HG02588 (cell line): ENCODE data around the gene DPPA3.
"Not testable (repeated sequence)": the region's sequence is repeated elsewhere in the genome, so short reads cannot be mapped to it uniquely, and the experiment has no call there.

Experiments used
- ATAC-seq: cut with Tn5 transposase; IDR thresholded peaks from one replicate; pipeline ENCODE4 v1.9.1; 2021; ENCODE audit warnings: mild to moderate bottlenecking, moderate library complexity; ENCODE audit not compliant: unreplicated experiment

DPPA3 gene

GRCh38 chr12:7711133-7711532 is at the start of gene DPPA3:
Gene DPPA3, plus strand, starts transcription at chr12:7711433. Its CDS starts 138 bp downstream, at chr12:7711571.
- no peak for ATAC-seq

DNA sequence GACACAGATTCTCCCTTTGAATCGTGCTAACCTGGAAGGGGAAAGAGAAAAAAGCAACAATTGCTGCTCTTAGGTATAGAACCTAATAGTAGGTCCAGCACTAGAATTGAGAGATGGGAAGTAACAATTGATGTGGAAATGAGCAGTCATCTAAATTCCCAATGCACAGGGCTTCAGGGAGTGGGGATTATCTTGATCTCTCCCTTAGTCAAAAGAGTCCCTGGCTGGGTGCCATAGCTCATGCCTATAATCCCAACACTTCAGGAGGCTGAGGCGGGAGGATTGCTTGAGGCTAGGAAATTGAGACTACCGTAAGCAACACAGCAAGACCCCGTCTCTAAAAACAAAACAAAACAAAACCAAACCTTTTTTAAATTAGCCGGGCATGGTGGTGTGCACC is 49.5 kb upstream of the DPPA3 start:
- no peak for ATAC-seq

GRCh38 chr12:7666595-7666994 is 44.6 kb upstream of the DPPA3 start:
- no peak for ATAC-seq

DNA sequence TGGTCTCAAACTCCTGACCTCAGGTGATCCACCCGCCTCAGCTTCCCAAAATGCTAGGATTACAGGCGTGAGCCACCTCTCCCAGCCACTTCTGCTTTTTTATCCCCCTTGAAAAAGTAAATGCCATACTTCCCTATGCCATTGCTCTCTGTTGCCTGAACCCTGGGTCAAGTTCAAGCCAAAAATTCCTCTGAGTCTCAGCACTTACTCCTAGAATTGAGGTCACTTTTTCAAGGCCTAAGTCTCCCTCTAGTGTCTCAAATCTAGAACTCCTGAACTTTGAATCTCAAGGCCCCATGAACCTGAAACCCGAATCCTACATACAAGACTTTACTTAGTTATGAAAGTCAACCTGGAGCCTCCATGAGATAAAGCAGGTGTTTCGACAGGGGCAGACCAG is 44.1 kb upstream of the DPPA3 start:
- no peak for ATAC-seq

GRCh38 chr12:7668171-7668570 is 43.1 kb upstream of the DPPA3 start:
- no peak for ATAC-seq

GRCh38 chr12:7675455-7675854 is 35.8 kb upstream of the DPPA3 start:
- ATAC-seq: not testable (repeated sequence)

- not testable (repeated sequence) for ATAC-seq
Observed at GRCh38 chr12:7677432-7677888, 33.8 kb upstream of the DPPA3 start.

DNA sequence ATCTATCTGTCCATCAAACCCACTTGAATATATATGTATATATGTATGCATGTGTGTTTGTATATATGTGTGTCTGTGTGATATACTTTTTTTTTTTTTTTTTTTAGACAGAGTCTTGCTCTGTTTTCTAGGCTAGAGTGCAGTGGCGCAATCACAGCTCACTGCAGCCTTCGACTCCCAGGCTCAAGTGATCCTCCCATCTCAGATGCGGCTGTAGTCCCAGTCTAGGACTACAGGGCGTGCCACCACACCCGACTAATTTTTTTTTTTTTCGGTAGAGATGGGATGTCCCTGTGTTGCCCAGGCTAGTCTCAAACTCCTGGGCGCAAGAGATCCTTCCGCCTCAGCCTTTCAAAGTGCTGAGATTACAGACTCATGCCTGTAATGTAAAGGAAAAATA is 32.5 kb upstream of the DPPA3 start:
- ATAC-seq: no peak

DNA sequence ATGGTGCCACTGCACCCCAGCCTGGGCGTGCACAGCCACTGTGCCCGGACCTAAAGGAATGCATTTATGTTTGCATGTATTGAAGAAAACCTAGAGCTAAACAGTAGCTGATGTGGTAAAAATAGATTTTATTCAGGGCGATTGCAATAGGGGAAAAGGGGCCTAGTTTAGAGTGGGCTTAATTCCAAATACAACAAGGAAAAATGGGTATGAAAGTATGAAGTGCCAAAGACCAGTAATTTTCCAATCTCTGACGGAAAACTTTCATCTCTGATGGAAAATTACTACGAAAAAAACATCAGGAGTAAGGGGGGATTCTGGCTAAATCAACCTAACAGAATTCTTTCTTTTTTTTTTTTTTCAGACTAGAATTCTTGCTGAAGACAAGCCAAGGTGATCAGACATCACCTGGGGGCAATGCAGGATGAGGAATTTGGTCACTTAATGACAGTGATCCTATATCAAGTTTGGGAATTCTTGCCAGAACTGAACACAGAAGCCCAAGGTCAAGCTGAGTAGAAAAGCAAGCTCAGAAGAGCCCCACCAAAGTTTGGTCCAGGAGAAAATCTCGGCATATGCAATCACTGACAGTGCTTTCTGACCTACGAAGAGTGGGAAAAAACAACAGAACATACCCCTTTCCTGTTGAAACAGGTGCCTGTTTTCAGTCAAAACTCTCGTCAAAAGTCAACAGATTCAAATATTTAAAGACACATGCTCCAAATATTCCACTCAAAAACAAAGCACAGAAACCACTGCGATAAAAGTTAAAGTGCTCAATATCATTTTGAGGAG is 31.8 kb upstream of the DPPA3 start:
- ATAC-seq: no peak

DNA sequence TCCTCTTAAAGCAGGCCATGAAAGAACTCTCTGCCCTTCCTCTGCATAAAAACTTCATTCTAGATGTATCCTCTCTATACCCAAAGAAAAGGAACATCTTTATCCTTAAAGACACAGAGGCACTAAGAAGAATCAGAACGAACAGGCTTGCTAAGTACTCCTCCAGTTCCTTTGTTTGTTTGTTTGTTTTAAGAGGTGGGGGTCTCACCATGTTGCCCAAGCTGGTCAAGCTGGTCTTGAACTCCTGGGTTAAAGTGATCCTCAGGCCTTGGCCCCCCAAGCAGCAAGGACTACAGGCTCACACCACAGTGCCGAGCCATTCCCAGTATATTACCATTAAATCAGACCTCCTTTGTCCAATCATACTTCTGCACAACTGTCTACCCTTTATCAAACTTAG is 29.7 kb upstream of the DPPA3 start:
- no peak for ATAC-seq

GRCh38 chr12:7693793-7694192 is 17.4 kb upstream of the DPPA3 start:
- no peak for ATAC-seq

DNA sequence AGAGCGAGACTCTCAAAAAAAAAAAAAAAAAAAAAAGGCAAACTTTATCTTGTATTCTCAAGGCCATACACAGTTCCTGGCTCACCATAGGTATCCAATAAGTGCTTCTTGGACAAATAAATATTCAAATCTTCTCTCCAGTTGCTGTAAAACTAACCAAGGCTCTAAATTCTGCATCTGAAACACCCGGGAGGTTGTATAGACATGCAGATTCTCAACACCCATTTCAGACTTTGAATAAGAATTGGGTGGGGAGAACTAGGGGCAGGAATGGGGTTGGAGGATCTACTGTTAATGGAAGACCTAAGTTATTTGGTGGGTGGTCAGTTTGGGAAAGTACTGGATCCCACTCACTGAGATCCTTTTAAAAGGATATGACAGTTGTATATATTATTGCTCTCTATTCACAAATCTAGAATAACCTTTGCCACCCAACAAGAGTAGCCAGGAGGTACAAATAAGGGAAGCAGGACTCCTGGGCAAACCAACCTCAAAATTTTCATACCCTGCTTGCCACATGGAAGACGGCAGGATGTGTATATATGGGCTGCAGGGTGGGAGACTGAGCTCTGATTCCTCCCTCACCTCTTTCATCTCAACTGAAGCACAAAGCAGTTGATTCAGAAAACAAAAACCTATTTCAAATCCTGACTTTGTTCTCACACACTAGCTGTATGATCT is 16.5 kb upstream of the DPPA3 start:
- ATAC-seq: no peak

- no peak for ATAC-seq
Observed at GRCh38 chr12:7695237-7695560, 16.0 kb upstream of the DPPA3 start.

- no peak for ATAC-seq
Observed at GRCh38 chr12:7695566-7696197, 15.6 kb upstream of the DPPA3 start, which contains the start of gene GDF3. Gene GDF3, minus strand, starts transcription at chr12:7695775. Its CDS starts 47 bp downstream, at chr12:7695728.

- no peak for ATAC-seq
Observed at GRCh38 chr12:7705846-7706245, 5.4 kb upstream of the DPPA3 start.

- no peak for ATAC-seq
Observed at GRCh38 chr12:7709969-7710675, 1.1 kb upstream of the DPPA3 start.

DNA sequence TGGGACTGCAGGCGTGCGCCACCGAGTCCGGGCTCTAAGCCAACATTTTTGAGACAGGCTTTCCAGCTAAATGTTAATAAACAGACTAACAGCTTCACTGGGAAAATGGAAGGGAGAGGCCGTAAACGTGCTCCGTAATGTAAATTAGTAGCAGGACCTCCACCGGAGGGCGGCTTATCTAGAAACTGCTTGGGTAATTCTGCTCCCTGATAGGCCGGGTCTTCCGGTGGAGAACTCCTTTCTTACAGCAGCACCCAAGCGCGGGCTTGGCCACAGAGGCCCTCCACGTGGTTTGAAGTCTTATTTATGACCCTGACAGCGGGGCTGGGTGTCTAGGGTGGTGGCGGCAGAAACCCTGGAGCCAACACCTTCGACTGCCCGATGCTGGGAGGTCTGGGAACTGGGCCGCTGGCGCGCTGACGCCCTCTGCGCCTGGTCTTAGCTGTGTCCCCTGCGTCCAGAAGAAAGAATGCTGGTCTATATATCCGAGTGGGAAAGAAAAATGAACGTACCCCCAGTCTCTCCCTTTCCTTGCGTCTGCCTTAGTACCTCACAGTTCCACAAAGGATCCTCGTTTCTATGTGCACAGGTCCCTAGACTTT is 1.7 kb downstream of the DPPA3 start:
- no peak for ATAC-seq

DNA sequence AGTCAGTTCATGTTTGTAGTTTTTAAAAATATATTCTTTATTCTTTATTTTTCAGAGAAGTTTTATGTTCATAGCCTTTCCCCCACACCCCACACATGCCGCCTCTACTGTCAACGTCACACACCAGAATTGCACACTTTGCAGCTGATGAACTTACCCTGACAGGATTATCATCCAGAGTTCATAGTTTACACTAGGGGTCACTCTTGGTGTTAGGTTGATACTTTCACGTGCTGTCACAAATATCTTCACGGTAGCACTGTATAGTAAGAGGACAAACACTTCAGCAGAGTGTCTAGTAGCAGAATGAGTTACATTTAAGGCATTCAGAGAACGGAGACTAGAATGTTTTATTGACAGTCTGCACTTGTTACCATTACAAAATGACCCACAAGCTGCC is 5.1 kb downstream of the DPPA3 start:
- no peak for ATAC-seq

DNA sequence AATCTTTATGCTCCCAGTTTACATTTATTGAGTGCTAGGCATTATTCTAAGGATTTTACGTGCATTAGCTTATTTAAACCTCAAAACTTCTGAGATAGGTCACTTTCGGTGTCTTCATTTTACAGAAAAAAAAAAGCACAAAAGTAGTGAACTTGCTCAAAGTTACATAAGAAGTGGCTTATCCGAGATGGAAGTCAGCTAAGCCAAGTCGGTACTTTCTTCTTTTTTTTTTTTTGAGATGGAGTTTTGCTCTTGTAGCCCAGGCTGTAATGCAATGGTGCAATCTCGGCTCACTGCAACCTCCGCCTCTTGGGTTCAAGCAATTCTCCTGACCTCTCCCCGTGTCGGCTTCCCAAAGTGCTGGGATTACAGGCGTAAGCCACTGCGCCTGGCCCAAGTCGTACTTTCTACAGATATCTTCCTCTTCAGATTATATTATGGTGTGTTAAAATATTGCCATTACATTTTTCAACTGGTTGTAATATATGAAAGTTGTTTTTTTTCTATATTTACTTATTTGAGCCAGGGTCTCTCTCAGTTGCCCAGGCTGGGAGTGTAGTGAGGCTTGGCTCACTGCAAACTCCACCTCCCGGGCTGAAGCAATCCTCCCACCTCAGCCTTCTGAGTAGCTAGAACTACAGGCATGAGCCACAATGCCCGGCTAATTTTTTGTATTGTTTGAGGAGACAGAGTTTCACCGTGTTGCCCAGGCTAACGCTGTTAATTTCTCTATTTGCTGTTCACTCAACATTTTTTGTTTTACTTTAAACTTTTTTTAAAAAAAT is 8.9 kb downstream of the DPPA3 start:
- ATAC-seq: no peak

GRCh38 chr12:7723926-7724325 is 12.7 kb downstream of the DPPA3 start:
- no peak for ATAC-seq
